ENCODE measurements around the gene MTSS2.

The MTSS2 gene

DNA sequence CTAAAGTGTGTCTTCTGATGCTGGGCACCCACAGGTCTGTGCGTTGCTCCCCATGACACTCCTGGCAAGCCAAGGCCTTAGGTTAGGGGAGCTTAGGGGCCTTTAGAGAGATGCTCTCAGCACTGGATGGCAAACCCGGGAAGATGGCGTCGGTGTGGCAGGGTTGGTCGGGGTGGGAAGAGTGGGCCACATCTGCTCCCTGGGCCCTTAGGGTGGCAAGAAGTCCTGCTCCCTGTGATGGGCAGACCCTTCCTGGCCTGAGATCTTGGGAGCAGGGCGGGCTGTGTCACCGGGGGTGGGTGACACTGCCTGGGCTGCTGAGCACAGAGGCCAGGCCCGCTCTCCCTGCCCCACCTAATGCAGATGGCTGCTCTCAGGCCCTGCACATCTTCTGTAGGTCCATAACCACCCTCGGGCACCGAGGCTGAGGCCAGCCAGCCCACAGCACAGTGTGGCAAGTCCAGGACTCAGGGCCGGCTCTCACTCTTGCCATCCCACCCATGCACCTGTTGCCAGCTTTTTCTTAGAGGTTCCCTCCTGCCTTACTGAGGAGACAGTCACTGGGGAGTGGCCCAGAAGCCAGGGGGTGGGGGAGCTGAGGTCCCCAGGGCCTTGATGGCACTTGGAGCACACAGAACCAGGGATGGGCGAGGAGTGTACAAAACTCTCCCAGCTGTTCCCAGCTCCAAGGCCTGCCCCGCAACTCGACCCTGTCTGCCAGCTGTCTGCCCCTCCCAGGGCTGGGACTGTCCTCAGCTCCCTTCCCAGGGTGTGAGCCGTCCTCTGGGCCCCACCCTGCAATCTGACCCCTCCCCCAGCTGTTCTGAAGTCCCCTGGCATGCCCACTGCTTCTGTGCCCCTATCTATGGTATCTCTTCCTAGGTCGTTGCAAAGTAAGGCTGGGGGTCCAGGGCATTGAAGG lies 4.4 kb upstream of the MTSS2 start (continued):
- TF ChIP-seq, protein P1, sequence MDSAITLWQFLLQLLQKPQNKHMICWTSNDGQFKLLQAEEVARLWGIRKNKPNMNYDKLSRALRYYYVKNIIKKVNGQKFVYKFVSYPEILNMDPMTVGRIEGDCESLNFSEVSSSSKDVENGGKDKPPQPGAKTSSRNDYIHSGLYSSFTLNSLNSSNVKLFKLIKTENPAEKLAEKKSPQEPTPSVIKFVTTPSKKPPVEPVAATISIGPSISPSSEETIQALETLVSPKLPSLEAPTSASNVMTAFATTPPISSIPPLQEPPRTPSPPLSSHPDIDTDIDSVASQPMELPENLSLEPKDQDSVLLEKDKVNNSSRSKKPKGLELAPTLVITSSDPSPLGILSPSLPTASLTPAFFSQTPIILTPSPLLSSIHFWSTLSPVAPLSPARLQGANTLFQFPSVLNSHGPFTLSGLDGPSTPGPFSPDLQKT (IDR thresholded peaks at IDR 0.05; ENCODE audit: borderline replicate concordance, low read depth, low read length), result no peak
- TF ChIP-seq ZNF571 (tag by site-specific recombination; IDR thresholded peaks at IDR 0.05) (no peak), ZNF157 (tag by site-specific recombination; IDR thresholded peaks at IDR 0.05) (no peak), GLI4 (tag by site-specific recombination; IDR thresholded peaks at IDR 0.05) (no peak), ZNF184 (tag by site-specific recombination; IDR thresholded peaks at IDR 0.05) (no peak), WT1 (tag by site-specific recombination; IDR thresholded peaks at IDR 0.05) (no peak), ZNF621 (tag by site-specific recombination; IDR thresholded peaks at IDR 0.05) (no peak), ZNF239 (tag by site-specific recombination; IDR thresholded peaks at IDR 0.05) (no peak), ZNF404 (tag by site-specific recombination; IDR thresholded peaks at IDR 0.05) (no peak), KLF1 (tag by site-specific recombination; IDR thresholded peaks at IDR 0.05) (peak; percentile 91)
- TF ChIP-seq, protein P2, sequence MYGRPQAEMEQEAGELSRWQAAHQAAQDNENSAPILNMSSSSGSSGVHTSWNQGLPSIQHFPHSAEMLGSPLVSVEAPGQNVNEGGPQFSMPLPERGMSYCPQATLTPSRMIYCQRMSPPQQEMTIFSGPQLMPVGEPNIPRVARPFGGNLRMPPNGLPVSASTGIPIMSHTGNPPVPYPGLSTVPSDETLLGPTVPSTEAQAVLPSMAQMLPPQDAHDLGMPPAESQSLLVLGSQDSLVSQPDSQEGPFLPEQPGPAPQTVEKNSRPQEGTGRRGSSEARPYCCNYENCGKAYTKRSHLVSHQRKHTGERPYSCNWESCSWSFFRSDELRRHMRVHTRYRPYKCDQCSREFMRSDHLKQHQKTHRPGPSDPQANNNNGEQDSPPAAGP (tag by site-specific recombination; IDR thresholded peaks at IDR 0.05), result peak; percentile 42; the same call in 1 of the 2 replicates
- TF ChIP-seq, protein P3, sequence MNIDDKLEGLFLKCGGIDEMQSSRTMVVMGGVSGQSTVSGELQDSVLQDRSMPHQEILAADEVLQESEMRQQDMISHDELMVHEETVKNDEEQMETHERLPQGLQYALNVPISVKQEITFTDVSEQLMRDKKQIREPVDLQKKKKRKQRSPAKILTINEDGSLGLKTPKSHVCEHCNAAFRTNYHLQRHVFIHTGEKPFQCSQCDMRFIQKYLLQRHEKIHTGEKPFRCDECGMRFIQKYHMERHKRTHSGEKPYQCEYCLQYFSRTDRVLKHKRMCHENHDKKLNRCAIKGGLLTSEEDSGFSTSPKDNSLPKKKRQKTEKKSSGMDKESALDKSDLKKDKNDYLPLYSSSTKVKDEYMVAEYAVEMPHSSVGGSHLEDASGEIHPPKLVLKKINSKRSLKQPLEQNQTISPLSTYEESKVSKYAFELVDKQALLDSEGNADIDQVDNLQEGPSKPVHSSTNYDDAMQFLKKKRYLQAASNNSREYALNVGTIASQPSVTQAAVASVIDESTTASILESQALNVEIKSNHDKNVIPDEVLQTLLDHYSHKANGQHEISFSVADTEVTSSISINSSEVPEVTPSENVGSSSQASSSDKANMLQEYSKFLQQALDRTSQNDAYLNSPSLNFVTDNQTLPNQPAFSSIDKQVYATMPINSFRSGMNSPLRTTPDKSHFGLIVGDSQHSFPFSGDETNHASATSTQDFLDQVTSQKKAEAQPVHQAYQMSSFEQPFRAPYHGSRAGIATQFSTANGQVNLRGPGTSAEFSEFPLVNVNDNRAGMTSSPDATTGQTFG (tag by site-specific recombination; IDR thresholded peaks at IDR 0.05; ENCODE audit: borderline replicate concordance), result no peak
- TF ChIP-seq, protein P4, sequence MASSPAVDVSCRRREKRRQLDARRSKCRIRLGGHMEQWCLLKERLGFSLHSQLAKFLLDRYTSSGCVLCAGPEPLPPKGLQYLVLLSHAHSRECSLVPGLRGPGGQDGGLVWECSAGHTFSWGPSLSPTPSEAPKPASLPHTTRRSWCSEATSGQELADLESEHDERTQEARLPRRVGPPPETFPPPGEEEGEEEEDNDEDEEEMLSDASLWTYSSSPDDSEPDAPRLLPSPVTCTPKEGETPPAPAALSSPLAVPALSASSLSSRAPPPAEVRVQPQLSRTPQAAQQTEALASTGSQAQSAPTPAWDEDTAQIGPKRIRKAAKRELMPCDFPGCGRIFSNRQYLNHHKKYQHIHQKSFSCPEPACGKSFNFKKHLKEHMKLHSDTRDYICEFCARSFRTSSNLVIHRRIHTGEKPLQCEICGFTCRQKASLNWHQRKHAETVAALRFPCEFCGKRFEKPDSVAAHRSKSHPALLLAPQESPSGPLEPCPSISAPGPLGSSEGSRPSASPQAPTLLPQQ (tag by site-specific recombination; IDR thresholded peaks at IDR 0.05), result peak; percentile 48; the same call in 1 of the 2 replicates

DNA sequence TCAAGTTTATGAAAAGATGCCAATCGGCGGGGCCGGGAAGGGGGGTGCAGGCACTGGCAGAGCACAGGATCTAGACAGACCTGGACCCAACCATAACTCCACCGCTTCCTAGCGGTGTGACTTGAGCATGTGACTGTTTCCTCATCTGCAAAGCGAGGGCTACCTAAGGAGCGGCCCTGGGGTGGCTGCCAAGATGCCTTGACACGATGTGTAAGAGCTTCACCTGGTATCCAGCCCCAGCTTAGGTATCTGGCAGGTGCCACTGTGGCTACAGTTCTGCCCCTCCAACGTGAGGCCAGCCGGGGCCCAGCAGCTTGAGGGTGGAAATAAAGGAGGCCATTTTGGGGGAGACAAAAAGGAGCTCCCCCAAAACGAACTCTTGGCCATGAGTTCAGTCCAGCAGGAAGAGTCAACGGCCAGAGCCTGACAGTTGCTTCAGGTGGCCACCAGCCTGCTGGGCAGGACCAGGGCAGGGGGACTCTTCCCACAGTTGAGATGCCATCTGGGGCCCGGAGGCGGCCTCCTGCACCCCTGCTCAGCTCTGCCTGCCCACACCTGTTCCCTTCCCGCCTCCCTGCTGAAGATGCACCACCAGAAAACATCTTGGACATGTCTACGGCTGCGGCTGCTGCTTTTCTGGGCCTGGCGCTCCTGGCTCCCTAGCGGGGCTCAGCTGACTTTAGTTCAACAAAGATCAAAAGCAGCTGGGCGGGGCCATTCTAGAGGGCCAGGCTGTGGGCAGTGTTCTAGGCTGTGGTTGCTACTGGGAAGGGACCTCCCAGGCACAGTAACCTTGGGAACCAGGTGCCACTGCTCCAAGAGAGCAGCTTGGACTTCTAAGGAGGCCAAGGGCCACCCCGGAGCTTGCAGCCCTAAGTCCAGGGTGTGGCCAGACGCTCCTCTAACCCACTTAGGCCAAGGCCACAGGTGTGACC lies 3.4 kb upstream of the MTSS2 start:
- no peaks in the 10 kb centered on the region for H3K9me3 ChIP-seq (ENCODE audit: control insufficient read depth, insufficient read depth, low read depth, low read length)
- CTCF ChIA-PET, result interaction anchor here (1.0 kb wide), 1 partner anchor 82 kb away, joined by 3 read pairs; no protein-coding TSS in a partner anchor
- POLR2A ChIA-PET, result interaction anchor here (0.6 kb wide), 1 partner anchor 1352 kb away, joined by 5 read pairs; no protein-coding TSS in a partner anchor
- H3K4me1 ChIP-seq (ENCODE audit: control insufficient read depth, insufficient read depth, low read length), result peaks cover 13% of the 10 kb centered on the region
- no peak overlapping the region for H3K4me3 ChIP-seq (ENCODE audit: low read depth, low read length)
- TF ChIP-seq ZNF214 (tag by site-specific recombination; IDR thresholded peaks at IDR 0.05; ENCODE audit: borderline replicate concordance), result no peak
- no peak for TF ChIP-seq OSR2 (tag by site-specific recombination; IDR thresholded peaks at IDR 0.05)
- TF ChIP-seq GLIS1 (tag by site-specific recombination; IDR thresholded peaks at IDR 0.05), result peak; percentile 50; the same call in 1 of the 2 replicates
- 0 out of 2 replicates have a peak, but pooled peaks have one; percentile 33 for TF ChIP-seq ZNF223 (tag by site-specific recombination; IDR thresholded peaks at IDR 0.05)
- no peaks in the 10 kb centered on the region for H3K36me3 ChIP-seq (ENCODE audit: control insufficient read depth in 2 of 2, insufficient read depth in 1 of 2, low read length in 2 of 2)
- H3K27ac ChIP-seq (ENCODE audit: extremely low read depth, low read depth, low read length), result no peak overlapping the region
